Lung (tissue), 12 donors: ENCODE measurements around the gene HMCN2. TPM values are rescaled to one million over a fixed set of nuclear protein-coding genes. Genes with fewer than 3 reads are reported as not detected.

ENCODE experiments used
- ATAC-seq: fragments of 200-7000 bp; cut with Tn5 transposase; one replicate; pipeline ENCODE4 v1.9.1; 2020; ENCODE audit warnings: moderate number of reproducible peaks; ENCODE audit not compliant: insufficient read depth, low FRiP score
- DNase-seq, 3 donors: peaks; one replicate each; pipeline ENCODE4 v3.0.0-alpha.2; 2013 to 2017
- H3K27ac ChIP-seq, 2 donors: one replicate each; pipeline ENCODE4 v1.5.1; 2013; ENCODE audit warnings: mild to moderate bottlenecking in 2 of 2, moderate library complexity in 2 of 2, control low read depth in 1 of 2, inconsistent platforms in 1 of 2, low read depth in 1 of 2, low read length in 1 of 2
- H3K27me3 ChIP-seq, 3 donors: one replicate each; pipeline ENCODE4 v1.5.1; 2013; ENCODE audit warnings: low read length in 2 of 3; ENCODE audit not compliant: control insufficient read depth in 3 of 3, insufficient read depth in 3 of 3
- H3K36me3 ChIP-seq, 4 donors: one replicate each; pipeline ENCODE4 v1.5.1; 2013; ENCODE audit warnings: low read length in 4 of 4, mild to moderate bottlenecking in 1 of 4, moderate library complexity in 1 of 4; ENCODE audit not compliant: control insufficient read depth in 4 of 4, insufficient read depth in 4 of 4
- H3K4me1 ChIP-seq, 5 donors: one replicate each; pipeline ENCODE4 v1.5.1; 2013; ENCODE audit warnings: low read length in 5 of 5, mild to moderate bottlenecking in 2 of 5, moderate library complexity in 1 of 5; ENCODE audit not compliant: control insufficient read depth in 5 of 5, insufficient read depth in 5 of 5
- H3K4me3 ChIP-seq: one replicate; pipeline ENCODE4 v1.5.1; 2013; ENCODE audit warnings: mild to moderate bottlenecking, control low read depth, moderate library complexity
- H3K9ac ChIP-seq, 2 donors: one replicate each; pipeline ENCODE4 v1.5.1; 2013; ENCODE audit warnings: low read length in 2 of 2, control low read depth in 1 of 2; ENCODE audit not compliant: insufficient read depth in 1 of 2
- H3K9me3 ChIP-seq, 4 donors: one replicate each; pipeline ENCODE4 v1.5.1; 2013; ENCODE audit warnings: low read length in 3 of 4, mild to moderate bottlenecking in 1 of 4, moderate library complexity in 1 of 4; ENCODE audit not compliant: control insufficient read depth in 4 of 4, insufficient read depth in 3 of 4
- WGBS, 2 donors: extraction: QIAGEN DNeasy Blood & Tissue Kit; methylation state at CpG; one replicate each; pipeline ENCODE4 v1.1.7; 2013; 5-methylcytosine and 5-hydroxymethylcytosine counted together
- polyA plus RNA-seq, 2 donors: library from polyadenylated mRNA; stranded (reverse); fragments of 200-250 nt; gene quantifications; one replicate each; pipeline ENCODE4 v1.2.1, GENCODE V29; 2013
- total RNA-seq, 2 donors: library from RNA; depleted of rRNA in 1 of 2; stranded (reverse); fragments of >200 nt in 1 of 2; gene quantifications; one replicate each; pipeline ENCODE4 v1.2.1, GENCODE V29; 2014 to 2021
- TF ChIP-seq, protein P1 (sequence below): IDR thresholded peaks from 2 replicates; pipeline ENCODE4 v1.5.1; 2012; ENCODE audit warnings: mild to moderate bottlenecking; ENCODE audit errors: control extremely low read depth, extremely low read depth
- donor health status: control.
- donor health status: control.
- donor health status: Bipolar disorder and iron deficiency.
- donor health status: healthy.
- donor health status: DM: yes; HTN: yes; CAD: no.

Gene HMCN2
- total and polyA plus RNA-seq, 4 donors, result 2.1 to 5.2 (median 3.7) TPM

DNA sequence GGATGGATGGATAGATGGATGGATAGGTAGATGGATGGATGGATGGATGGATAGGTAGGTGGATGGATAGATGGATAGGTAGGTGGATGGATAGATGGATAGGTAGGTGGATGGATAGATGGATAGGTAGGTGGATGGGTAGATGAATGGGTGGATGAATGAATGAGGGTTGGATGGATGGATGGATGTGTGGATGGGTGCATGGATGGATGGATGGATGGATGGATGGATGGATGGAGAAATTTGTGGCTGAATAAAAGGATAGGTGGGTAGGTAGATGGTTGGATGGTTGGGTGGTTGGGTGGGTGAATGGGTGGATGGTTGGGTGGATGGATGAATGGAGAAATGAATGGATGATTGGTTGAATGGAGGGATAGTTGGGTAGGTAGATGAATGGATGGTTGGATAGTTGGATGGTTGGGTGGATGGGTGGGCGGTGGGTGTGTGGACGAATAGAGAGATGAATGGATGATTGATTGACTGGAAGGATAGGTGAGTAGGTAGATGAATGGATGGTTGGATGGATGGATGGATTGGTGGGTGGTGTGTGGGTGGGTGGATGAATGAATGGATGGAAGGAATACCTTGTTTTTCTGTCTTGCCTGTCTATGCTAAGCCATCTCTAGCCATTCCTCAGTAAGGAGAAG lies 108.2 kb downstream of the HMCN2 start:
- no peaks in the 10 kb centered on the region for H3K9me3 ChIP-seq
- TF ChIP-seq, protein P1, sequence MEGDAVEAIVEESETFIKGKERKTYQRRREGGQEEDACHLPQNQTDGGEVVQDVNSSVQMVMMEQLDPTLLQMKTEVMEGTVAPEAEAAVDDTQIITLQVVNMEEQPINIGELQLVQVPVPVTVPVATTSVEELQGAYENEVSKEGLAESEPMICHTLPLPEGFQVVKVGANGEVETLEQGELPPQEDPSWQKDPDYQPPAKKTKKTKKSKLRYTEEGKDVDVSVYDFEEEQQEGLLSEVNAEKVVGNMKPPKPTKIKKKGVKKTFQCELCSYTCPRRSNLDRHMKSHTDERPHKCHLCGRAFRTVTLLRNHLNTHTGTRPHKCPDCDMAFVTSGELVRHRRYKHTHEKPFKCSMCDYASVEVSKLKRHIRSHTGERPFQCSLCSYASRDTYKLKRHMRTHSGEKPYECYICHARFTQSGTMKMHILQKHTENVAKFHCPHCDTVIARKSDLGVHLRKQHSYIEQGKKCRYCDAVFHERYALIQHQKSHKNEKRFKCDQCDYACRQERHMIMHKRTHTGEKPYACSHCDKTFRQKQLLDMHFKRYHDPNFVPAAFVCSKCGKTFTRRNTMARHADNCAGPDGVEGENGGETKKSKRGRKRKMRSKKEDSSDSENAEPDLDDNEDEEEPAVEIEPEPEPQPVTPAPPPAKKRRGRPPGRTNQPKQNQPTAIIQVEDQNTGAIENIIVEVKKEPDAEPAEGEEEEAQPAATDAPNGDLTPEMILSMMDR, result no peak
- peaks cover 0 to 7% (median 0%) of the 10 kb centered on the region in 3 donors for H3K27me3 ChIP-seq
- no peaks in the 10 kb centered on the region for H3K4me1 ChIP-seq
- no peaks in the 10 kb centered on the region for H3K36me3 ChIP-seq
- no peak overlapping the region for H3K9ac ChIP-seq
- H3K4me3 ChIP-seq, result no peak overlapping the region
- ATAC-seq, result no peak
- DNase-seq, result no peak
- 92 to 93% methylated on average over 2 of the region's 2 CpGs for WGBS, 2 donors
- H3K27ac ChIP-seq, result no peak overlapping the region

DNA sequence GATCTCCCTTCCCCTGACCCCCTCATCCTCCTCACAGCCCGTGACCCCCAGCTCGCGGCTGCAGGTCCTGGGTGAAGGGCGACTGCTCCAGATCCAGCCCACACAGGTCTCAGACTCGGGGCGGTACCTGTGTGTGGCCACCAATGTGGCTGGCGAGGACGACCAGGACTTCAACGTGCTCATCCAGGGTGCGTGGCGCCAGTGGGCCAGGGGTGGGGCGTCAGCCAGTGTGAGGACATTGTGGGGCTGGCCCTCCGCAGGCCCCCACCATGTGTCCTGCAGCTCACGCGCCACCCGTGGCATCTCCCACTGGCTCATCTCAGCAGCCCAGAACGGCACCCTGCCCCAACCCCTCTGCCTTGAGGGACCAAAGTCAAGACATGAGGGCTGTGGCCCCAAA lies 112.1 kb downstream of the HMCN2 start:
- no peaks in the 10 kb centered on the region for H3K9me3 ChIP-seq
- WGBS, 2 donors, result 93 to 95% methylated on average over 17 of the region's 17 CpGs
- no peak overlapping the region for H3K27ac ChIP-seq
- H3K4me3 ChIP-seq, result no peak overlapping the region
- no peak for DNase-seq
- H3K27me3 ChIP-seq, result peaks cover 0 to under 1% (median 0%) of the 10 kb centered on the region in 3 donors
- H3K4me1 ChIP-seq, result no peaks in the 10 kb centered on the region
- no peaks in the 10 kb centered on the region for H3K36me3 ChIP-seq
- ATAC-seq, result no peak
- H3K9ac ChIP-seq, result no peak overlapping the region
- TF ChIP-seq, protein P1, result no peak

DNA sequence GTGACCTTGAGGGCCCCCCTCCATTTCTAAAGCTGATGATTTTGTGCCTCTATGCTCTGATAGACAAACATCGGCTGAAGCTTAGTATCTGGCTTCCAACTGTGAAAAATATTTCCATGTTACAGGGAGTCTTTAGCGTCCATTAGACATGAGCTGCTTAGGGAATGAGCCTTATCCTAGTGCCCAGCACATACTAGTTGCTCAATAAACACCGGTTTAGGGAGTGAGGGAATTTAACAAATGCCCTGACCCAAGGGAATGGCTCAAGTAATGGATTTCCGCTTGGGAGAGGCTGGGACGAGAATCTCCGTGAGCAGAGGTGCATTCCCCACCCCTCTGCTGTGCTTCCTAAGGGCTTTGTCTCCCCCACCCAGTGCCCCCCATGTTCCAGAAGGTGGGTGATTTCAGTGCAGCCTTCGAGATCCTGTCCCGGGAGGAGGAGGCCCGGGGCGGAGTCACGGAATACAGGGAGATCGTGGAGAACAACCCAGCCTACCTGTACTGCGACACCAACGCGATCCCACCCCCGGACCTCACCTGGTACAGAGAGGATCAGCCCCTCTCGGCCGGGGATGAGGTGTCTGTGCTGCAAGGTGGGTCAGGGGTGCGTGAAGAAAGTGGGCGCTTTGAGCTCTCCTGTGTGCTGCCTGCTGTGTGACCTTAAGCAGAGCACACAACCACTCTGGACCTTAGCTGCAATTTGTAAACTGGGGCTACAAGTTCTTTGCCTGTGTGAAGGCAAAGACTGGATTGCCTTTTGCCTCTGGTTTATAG lies 113.5 kb downstream of the HMCN2 start:
- Histone ChIP-seq H3K9me3 (peaks cover 0 to under 1% (median 0%) of the 10 kb centered on the region in 4 donors), H3K27ac (no peak overlapping the region), H3K4me3 (no peak overlapping the region), H3K36me3 (no peaks in the 10 kb centered on the region), H3K27me3 (no peaks in the 10 kb centered on the region), H3K4me1 (no peaks in the 10 kb centered on the region), H3K9ac (no peak overlapping the region)
- no peak for ATAC-seq
- TF ChIP-seq, protein P1, result no peak
- 90 to 95% methylated on average over 20 of the region's 20 CpGs for WGBS, 2 donors
- no peak for DNase-seq
